ENCODE data around the gene ATP23. TPM values are rescaled to one million over a fixed set of nuclear protein-coding genes. Genes with fewer than 3 reads are reported as not detected.

Gene ATP23
- total RNA-seq, 2 donors from 2014 or later, result 13.9 to 16.1 TPM

Other genes starting within 250 kb of the ATP23 start
- gene OS9, start 247.4 kb upstream of the ATP23 start, total RNA-seq, result 100 to 1,000 TPM; 310 to 322 TPM
- gene AGAP2, start 202.8 kb upstream of the ATP23 start, total RNA-seq, result 1 to 10 TPM in 1 of 2 donors, under 1 TPM in 1; 0.92 to 1.5 TPM
- gene TSPAN31, start 196.5 kb upstream of the ATP23 start, total RNA-seq, result 10 to 100 TPM; 28.9 to 40.6 TPM
- 10 to 100 TPM; 38.4 to 46.0 TPM for gene CDK4, start 189.3 kb upstream of the ATP23 start, total RNA-seq
- 10 to 100 TPM; 12.2 to 13.1 TPM for gene MARCHF9, start 186.5 kb upstream of the ATP23 start, total RNA-seq
- 1 to 10 TPM in 1 of 2 donors, under 1 TPM in 1; 0.87 to 1.7 TPM for gene CYP27B1, start 174.5 kb upstream of the ATP23 start, total RNA-seq
- 10 to 100 TPM in 1 of 2 donors, 1 to 10 TPM in 1; 9.3 to 11.6 TPM for gene METTL1, start 169.5 kb upstream of the ATP23 start, total RNA-seq
- gene EEF1AKMT3, start 169.0 kb upstream of the ATP23 start, total RNA-seq, result 1 to 10 TPM; 4.8 to 6.8 TPM
- gene TSFM, start 158.8 kb upstream of the ATP23 start, total RNA-seq, result 10 to 100 TPM; 25.3 to 31.8 TPM
- 1 to 10 TPM; 7.5 to 7.7 TPM for gene AVIL, start 122.8 kb upstream of the ATP23 start, total RNA-seq
- 100 to 1,000 TPM; 152 to 254 TPM for gene CTDSP2, start 94.8 kb upstream of the ATP23 start, total RNA-seq